Measurements from ENCODE around the gene IL18BP. TPM values are rescaled to one million over a fixed set of nuclear protein-coding genes. Genes with fewer than 3 reads are reported as not detected.

The IL18BP gene
- total RNA-seq, 1 experiment from 2014 or later, result 18.2 TPM

- ATAC-seq, result no peak
- H3K27ac ChIP-seq (ENCODE audit: low read length), result no peak overlapping the region
- no peaks in the 10 kb centered on the region for H3K9me3 ChIP-seq (ENCODE audit: control insufficient read depth, insufficient read depth, low read depth, low read length)
- H3K4me1 ChIP-seq (ENCODE audit: control insufficient read depth, insufficient read depth, low read length), result no peaks in the 10 kb centered on the region
- ChIA-PET CTCF (interaction anchor here (1.2 kb wide), 2 partner anchors 9 to 39 kb away, joined by 4 to 5 read pairs; no protein-coding TSS in a partner anchor), POLR2A (no interaction called here)
- no peak for TF ChIP-seq SIN3A (IDR thresholded peaks at IDR 0.05; ENCODE audit: borderline replicate concordance, insufficient read depth, low read depth, low read length)
- no peak for TF ChIP-seq CTCF (IDR thresholded peaks at IDR 0.05)
- TF ChIP-seq TCF7L2 (IDR thresholded peaks at IDR 0.05; ENCODE audit: low read depth, low read length), result no peak
- no peak for TF ChIP-seq REST (IDR thresholded peaks at IDR 0.05; ENCODE audit: insufficient read depth in 1 of 2, low read depth in 2 of 2, low read length in 1 of 2)
- no peak for TF ChIP-seq POLR2AphosphoS5 (IDR thresholded peaks at IDR 0.05; ENCODE audit: low read depth, low read length)
- in situ Hi-C loops (cut with HindIII; ENCODE audit: low pct_unique_long_range_greater_than_20kb, low sequenced_read_pairs), result no loop called here
- H3K36me3 ChIP-seq (ENCODE audit: control insufficient read depth, insufficient read depth, low read length), result 0 out of 2 replicates have a peak, but pooled peaks cover 4% of the 10 kb centered on the region
- no TSS peak for BruUV-seq (replicated peaks)
- no peak overlapping the region for H3K4me3 ChIP-seq (ENCODE audit: low read depth in 2 of 2, low read length in 2 of 2)
- no peaks in the 10 kb centered on the region for H3K27me3 ChIP-seq (ENCODE audit: control insufficient read depth, insufficient read depth, low read length)
- no peak for DNase-seq (ENCODE audit: low read depth, low spot score)
- intact Hi-C loops (cut with micrococcal nuclease; ENCODE audit: unreplicated experiment), result no loop called here
These were observed 22.2 kb upstream of the IL18BP start for GRCh38 chr11:71976551-71976950.

- ChIA-PET CTCF (interaction anchor here (0.6 to 1.3 kb wide), 5 partner anchors 9 to 454 kb away, joined by 3 to 5 read pairs (median 4); no protein-coding TSS in a partner anchor), POLR2A (no interaction called here)
- intact Hi-C loops (cut with micrococcal nuclease; ENCODE audit: unreplicated experiment) (no loop called here), in situ Hi-C loops (cut with HindIII; ENCODE audit: low pct_unique_long_range_greater_than_20kb, low sequenced_read_pairs) (no loop called here)
- Histone ChIP-seq H3K4me3 (ENCODE audit: low read depth in 2 of 2, low read length in 2 of 2) (no peak overlapping the region), H3K9me3 (ENCODE audit: control insufficient read depth, insufficient read depth, low read depth, low read length) (no peaks in the 10 kb centered on the region), H3K36me3 (ENCODE audit: control insufficient read depth, insufficient read depth, low read length) (0 out of 2 replicates have a peak, but pooled peaks cover 4% of the 10 kb centered on the region), H3K27me3 (ENCODE audit: control insufficient read depth, insufficient read depth, low read length) (no peaks in the 10 kb centered on the region), H3K4me1 (ENCODE audit: control insufficient read depth, insufficient read depth, low read length) (no peaks in the 10 kb centered on the region), H3K27ac (ENCODE audit: low read length) (no peak overlapping the region)
- DNase-seq (ENCODE audit: low read depth, low spot score), result no peak
- no peak for ATAC-seq
- BruUV-seq (replicated peaks), result no TSS peak
- TF ChIP-seq REST (IDR thresholded peaks at IDR 0.05; ENCODE audit: insufficient read depth in 1 of 2, low read depth in 2 of 2, low read length in 1 of 2) (no peak), SIN3A (IDR thresholded peaks at IDR 0.05; ENCODE audit: borderline replicate concordance, insufficient read depth, low read depth, low read length) (no peak), CTCF (IDR thresholded peaks at IDR 0.05) (no peak), TCF7L2 (IDR thresholded peaks at IDR 0.05; ENCODE audit: low read depth, low read length) (no peak), POLR2AphosphoS5 (IDR thresholded peaks at IDR 0.05; ENCODE audit: low read depth, low read length) (no peak)
These were observed 21.6 kb upstream of the IL18BP start for GRCh38 chr11:71977090-71977489.
